H1 (cell line): ENCODE results near the gene DAZAP1. TPM values are rescaled to one million over a fixed set of nuclear protein-coding genes. Genes with fewer than 3 reads are reported as not detected.
A peak's percentile ranks its signal among the peaks of the same experiment; 100 is the strongest.

Experiments
- CTCF ChIA-PET: fragments of 300-600 bp; sonication (Branson Sonifier 250); formaldehyde crosslinking; loops from one replicate; lab custom pipeline; 2021; ENCODE audit not compliant: partially characterized antibody; lab: Charles Lee
- POLR2A ChIA-PET: fragments of 300-600 bp; sonication (Branson Sonifier 250); formaldehyde crosslinking; loops from one replicate; lab custom pipeline; 2021; ENCODE audit warnings: inconsistent platforms; ENCODE audit not compliant: partially characterized antibody; lab: Charles Lee
- DNase-seq, 2 experiments: peaks; one replicate each; pipeline versions ENCODE4 v3.0.0 to v3.0.0-alpha.2; 2010 to 2022; ENCODE audit warnings: low spot score in 2 of 2, low read depth in 1 of 2, mixed read lengths in 1 of 2
- FAIRE-seq: peaks from 2 replicates; lab custom pipeline; 2011; peaks lifted over from hg19 to GRCh38; lab: Jason Lieb, UNC
- H2AFZ ChIP-seq: 2 replicates; pipeline ENCODE4 v1.8.1; 2012; ENCODE audit warnings: low read length, inconsistent platforms
- H2AK5ac ChIP-seq: 2 replicates; pipeline ENCODE4 v1.6.1; 2013; ENCODE audit warnings: low read depth, low read length
- H2BK120ac ChIP-seq: replicated peaks from 2 replicates; pipeline ENCODE3; 2013; ENCODE audit warnings: low read depth, low read length, inconsistent platforms
- H2BK12ac ChIP-seq: 2 replicates; pipeline ENCODE4 v1.6.1; 2013; ENCODE audit warnings: low read depth, low read length
- H2BK15ac ChIP-seq: 2 replicates; pipeline ENCODE4 v1.6.1; 2013; ENCODE audit warnings: low read length
- H2BK20ac ChIP-seq: 2 replicates; pipeline ENCODE4 v1.6.1; 2013; ENCODE audit warnings: low read length
- H2BK5ac ChIP-seq: 2 replicates; pipeline ENCODE4 v1.6.1; 2013; ENCODE audit warnings: low read depth, low read length
- H3K14ac ChIP-seq: 2 replicates; pipeline ENCODE4 v1.6.1; 2013; ENCODE audit warnings: inconsistent platforms; ENCODE audit not compliant: insufficient read length
- H3K18ac ChIP-seq: 2 replicates; pipeline ENCODE4 v1.6.1; 2013; ENCODE audit warnings: low read length; ENCODE audit errors: extremely low read depth
- H3K23ac ChIP-seq: 2 replicates; pipeline ENCODE4 v1.6.1; 2013; ENCODE audit warnings: inconsistent platforms; ENCODE audit not compliant: insufficient read length
- H3K23me2 ChIP-seq: 2 replicates; pipeline ENCODE4 v1.6.1; 2013; ENCODE audit warnings: low read depth, low read length
- H3K27ac ChIP-seq: 2 replicates; pipeline ENCODE4 v1.6.1; 2011; ENCODE audit warnings: low read depth, low read length, inconsistent platforms
- H3K27me3 ChIP-seq, 4 experiments: replicated peaks in 1 of 4; 1 replicate in 1 of 4; 2 replicates in 3 of 4; pipeline versions ENCODE4 v1.6.1 to v1.8.1; 2011 to 2013; ENCODE audit warnings: low read length in 3 of 4, mild to moderate bottlenecking in 3 of 4, inconsistent platforms in 2 of 4, mixed read lengths in 2 of 4, moderate library complexity in 1 of 4; ENCODE audit not compliant: control insufficient read depth in 3 of 4, insufficient read depth in 3 of 4; ENCODE audit errors: extremely low read depth in 1 of 4
- H3K36me3 ChIP-seq, 4 experiments: 2 replicates each; pipeline versions ENCODE4 v1.6.1 to v1.8.1; 2011 to 2013; ENCODE audit warnings: mild to moderate bottlenecking in 4 of 4, low read length in 3 of 4, moderate library complexity in 2 of 4, control low read depth in 1 of 4, inconsistent platforms in 1 of 4; ENCODE audit not compliant: insufficient read depth in 4 of 4, control insufficient read depth in 2 of 4
- H3K4ac ChIP-seq: replicated peaks from 2 replicates; pipeline ENCODE3; 2013; ENCODE audit warnings: low read length, low read depth, mixed read lengths, inconsistent platforms; ENCODE audit not compliant: insufficient read length
- H3K4me1 ChIP-seq, 4 experiments: replicated peaks in 1 of 4; 1 replicate in 1 of 4; 2 replicates in 3 of 4; pipeline versions ENCODE4 v1.6.1 to v1.8.1; 2011 to 2013; ENCODE audit warnings: low read length in 3 of 4, inconsistent platforms in 2 of 4, mixed read lengths in 1 of 4; ENCODE audit not compliant: insufficient read depth in 4 of 4, control insufficient read depth in 3 of 4
- H3K4me2 ChIP-seq, 2 experiments: 2 replicates each; pipeline versions ENCODE4 v1.6.1 to v1.8.1; 2011 to 2013; ENCODE audit warnings: low read depth in 2 of 2, low read length in 2 of 2, control low read depth in 1 of 2, inconsistent platforms in 1 of 2, mild to moderate bottlenecking in 1 of 2; ENCODE audit not compliant: insufficient read depth in 1 of 2
- H3K4me3 ChIP-seq, 4 experiments: fragments of 200-600, 300-600 bp in 1 of 4; sonication (generic), shearing (Covaris generic), sonication (Bioruptor Twin) in 1 of 4; 2 replicates each; pipeline versions ENCODE4 v1.5.1 to v1.8.1; 2011 to 2016; ENCODE audit warnings: low read length in 4 of 4, low read depth in 3 of 4, control low read depth in 2 of 4, inconsistent platforms in 2 of 4, mild to moderate bottlenecking in 2 of 4, mixed read lengths in 1 of 4, moderate library complexity in 1 of 4; ENCODE audit not compliant: insufficient read depth in 2 of 4; ENCODE audit errors: extremely low read depth in 1 of 4
- H3K56ac ChIP-seq: replicated peaks from 2 replicates; pipeline ENCODE3; 2013; ENCODE audit warnings: low read depth, mild to moderate bottlenecking, mixed read lengths, low read length, inconsistent platforms; ENCODE audit not compliant: insufficient read length
- H3K79me1 ChIP-seq: 2 replicates; pipeline ENCODE4 v1.6.1; 2013; ENCODE audit warnings: low read depth, low read length, control low read depth
- H3K79me2 ChIP-seq, 2 experiments: 2 replicates each; pipeline versions ENCODE4 v1.6.1 to v1.8.1; 2012 to 2013; ENCODE audit warnings: low read length in 2 of 2, mild to moderate bottlenecking in 2 of 2, inconsistent platforms in 1 of 2; ENCODE audit not compliant: insufficient read depth in 2 of 2, control insufficient read depth in 1 of 2
- H3K9ac ChIP-seq, 4 experiments: replicated peaks in 1 of 4; 1 replicate in 1 of 4; 2 replicates in 3 of 4; pipeline versions ENCODE4 v1.6.1 to v1.8.1; 2011 to 2013; ENCODE audit warnings: low read depth in 3 of 4, low read length in 3 of 4, control low read depth in 2 of 4, mild to moderate bottlenecking in 2 of 4, moderate library complexity in 2 of 4, inconsistent platforms in 1 of 4; ENCODE audit errors: extremely low read depth in 1 of 4
- H3K9me3 ChIP-seq, 2 experiments: 2 replicates each; pipeline versions ENCODE4 v1.6.1 to v1.8.1; 2012 to 2013; ENCODE audit warnings: mild to moderate bottlenecking in 2 of 2, moderate library complexity in 2 of 2, control low read depth in 1 of 2, inconsistent platforms in 1 of 2, low read depth in 1 of 2, low read length in 1 of 2, mixed read lengths in 1 of 2; ENCODE audit not compliant: insufficient read depth in 2 of 2
- H4K20me1 ChIP-seq, 2 experiments: replicated peaks in 1 of 2; 2 replicates each; pipeline versions ENCODE3 to v1.8.1; 2011 to 2013; ENCODE audit warnings: inconsistent platforms in 2 of 2, low read length in 2 of 2, mild to moderate bottlenecking in 1 of 2; ENCODE audit not compliant: insufficient read depth in 2 of 2, control insufficient read depth in 1 of 2
- H4K5ac ChIP-seq: 2 replicates; pipeline ENCODE4 v1.6.1; 2013; ENCODE audit warnings: low read length, low read depth, mixed read lengths, inconsistent platforms; ENCODE audit not compliant: insufficient read length
- H4K8ac ChIP-seq: 2 replicates; pipeline ENCODE4 v1.8.0; 2013; ENCODE audit warnings: mild to moderate bottlenecking, moderate library complexity, low read length, inconsistent platforms; ENCODE audit not compliant: insufficient read depth; ENCODE audit errors: extremely low read depth
- H4K91ac ChIP-seq: replicated peaks from 2 replicates; pipeline ENCODE3; 2013; ENCODE audit warnings: low read length, mixed read lengths, inconsistent platforms; ENCODE audit not compliant: insufficient read length
- CHD1 ChIP-seq: IDR thresholded peaks from 2 replicates; pipeline ENCODE4 v1.6.1; 2012; ENCODE audit warnings: low read depth, low read length, improper control_type of control experiment
- WGBS, 2 experiments: shearing (Covaris generic) in 1 of 2; methylation state at CpG; one replicate each; pipeline versions ENCODE4 v1.1.6 to v1.1.7; 2013 to 2015; ENCODE audit warnings: low lambda C conversion rate in 2 of 2, mixed read lengths in 2 of 2, inconsistent platforms in 1 of 2, low coverage in 1 of 2, missing lambda C conversion rate in 1 of 2; ENCODE audit not compliant: insufficient replicate concordance in 2 of 2, insufficient coverage in 1 of 2, insufficient read length in 1 of 2; ENCODE audit errors: extremely low coverage in 1 of 2, missing lambda C conversion rate in 1 of 2; 5-methylcytosine and 5-hydroxymethylcytosine counted together
- polyA plus RNA-seq, 7 experiments: library from polyadenylated mRNA; depleted of rRNA in 3 of 7; stranded (reverse) in 5 of 7; unstranded in 2 of 7; fragments of >200 nt in 5 of 7; fragments of 200-250 nt in 2 of 7; gene quantifications; 1 replicate in 5 of 7; 2 replicates in 1 of 7; 4 replicates in 1 of 7; pipeline versions ENCODE4 v1.2.1 to v1.2.3, GENCODE V29; 2011 to 2013; ENCODE audit warnings: missing spikeins in 2 of 7, mixed read lengths in 2 of 7
- total RNA-seq: library from RNA; stranded (reverse); fragmentation: NEBNext Ultra II Directional; extraction: Animal tissue kit (Norgen Biotek cat#: 25700); gene quantifications from 2 replicates; pipeline ENCODE4 v1.2.1, GENCODE V29; 2021

DAZAP1 gene
- total and polyA plus RNA-seq, 2 of the 8 experiments (the other 6 are each of a cell fraction or from before 2014, with no cell fraction given), result 79.6 to 341 TPM

GRCh38 chr19:1435378-1435989 lies 28.1 kb downstream of the DAZAP1 start:
- Histone ChIP-seq H4K20me1 (peaks cover 20 to 24% of the 10 kb centered on the region in 2 experiments), H3K79me2 (peaks cover 2 to 21% of the 10 kb centered on the region in 2 experiments; a peak in 3 of 4 replicates), H4K91ac (no peak overlapping the region), H3K4me2 (no peak overlapping the region), H2BK120ac (no peak overlapping the region), H2BK15ac (0 out of 2 replicates have a peak overlapping the region, but pooled peaks have one; percentile 29), H3K18ac (no peak overlapping the region), H2AK5ac (no peak overlapping the region), H3K79me1 (peaks cover 4% of the 10 kb centered on the region), H3K9me3 (no peaks in the 10 kb centered on the region), H3K4me3 (no peak overlapping the region), H3K27me3 (no peaks in the 10 kb centered on the region), H2BK20ac (no peak overlapping the region), H3K56ac (no peak overlapping the region), H2AFZ (no peak overlapping the region), H3K4me1 (peaks cover 0 to 5% (median 4%) of the 10 kb centered on the region in 4 experiments; a peak in 4 of 7 replicates), H3K4ac (no peak overlapping the region), H3K14ac (no peak overlapping the region), H4K8ac (no peak overlapping the region), H4K5ac (no peak overlapping the region), H2BK5ac (no peak overlapping the region), H3K27ac (no peak overlapping the region), H3K23ac (no peak overlapping the region), H3K9ac (no peak overlapping the region), H3K36me3 (peaks cover 24 to 52% (median 38%) of the 10 kb centered on the region in 4 experiments), H2BK12ac (no peak overlapping the region), H3K23me2 (peaks cover 3% of the 10 kb centered on the region; the same call in 1 of the 2 replicates)
- DNase-seq (no peak), FAIRE-seq (no peak)
- 91% methylated on average over 21 of the region's 21 CpGs; no CpG with 5 or more reads in 1 of the 2 experiments for WGBS, 2 experiments
- POLR2A ChIA-PET, result interaction anchor here (0.9 to 3.8 kb wide), 8 partner anchors 8 to 167 kb away, joined by 3 to 24 read pairs (median 6); partner anchors contain the start of gene CIRBP
- CTCF ChIA-PET, result interaction anchor here (0.7 to 1.9 kb wide), 3 partner anchors 9 to 462 kb away, joined by 3 to 8 read pairs (median 3); no protein-coding TSS in a partner anchor
- no peak for TF ChIP-seq CHD1
